SJSA1 (cell line): ENCODE measurements around the gene ARHGAP31. TPM values are rescaled to one million over a fixed set of nuclear protein-coding genes. Genes with fewer than 3 reads are reported as not detected.
"Not testable (repeated sequence)": the region's sequence is repeated elsewhere in the genome, so short reads cannot be mapped to it uniquely, and the experiment has no call there.

ENCODE experiments used
- DNase-seq, 2 experiments: peaks; one replicate each; pipeline ENCODE4 v3.0.0-alpha.2; 2015 to 2020; ENCODE audit warnings: low spot score in 2 of 2, low read depth in 1 of 2
- H3K27ac ChIP-seq: fragments of 250-450 bp; sonication (Bioruptor Pico); 2 replicates; pipeline ENCODE4 v1.5.1; 2020; ENCODE audit warnings: mild to moderate bottlenecking, moderate library complexity
- H3K27me3 ChIP-seq: fragments of 250-450 bp; sonication (Bioruptor Pico); replicated peaks from 2 replicates; pipeline ENCODE4 v1.5.1; 2020; ENCODE audit warnings: mild to moderate bottlenecking, moderate library complexity
- H3K36me3 ChIP-seq: fragments of 250-450 bp; sonication (Bioruptor Pico); 2 replicates; pipeline ENCODE4 v1.5.1; 2020; ENCODE audit warnings: mild to moderate bottlenecking
- H3K4me1 ChIP-seq: fragments of 250-450 bp; sonication (Bioruptor Pico); replicated peaks from 2 replicates; pipeline ENCODE4 v1.6.1; 2021; ENCODE audit warnings: mild to moderate bottlenecking
- H3K4me3 ChIP-seq: fragments of 250-450 bp; sonication (Bioruptor Pico); 2 replicates; pipeline ENCODE4 v1.5.1; 2020; ENCODE audit warnings: mild to moderate bottlenecking
- H3K9me3 ChIP-seq: fragments of 250-450 bp; sonication (Bioruptor Pico); replicated peaks from 2 replicates; pipeline ENCODE4 v1.5.1; 2020; ENCODE audit warnings: mild to moderate bottlenecking
- total RNA-seq: library from RNA; depleted of rRNA; stranded (reverse); fragments of >200 nt; shearing (Covaris generic); gene quantifications from 2 replicates; pipeline ENCODE4 v1.2.3, GENCODE V29; 2014; rRNA removed

ARHGAP31 gene
- 8.8 and 13.7 TPM in 2 replicates for total RNA-seq

GRCh38 chr3:119293871-119294695 is at the start of gene ARHGAP31:
TSS of gene ARHGAP31 (plus strand) at chr3:119294383. CDS start at chr3:119294905, 522 bp downstream.
- no peaks in the 10 kb centered on the region for H3K9me3 ChIP-seq
- peak; percentile 72 to 77 for DNase-seq
- no peaks in the 10 kb centered on the region for H3K27me3 ChIP-seq
- peaks cover 36% of the 10 kb centered on the region for H3K4me1 ChIP-seq
- peak within 1 kb of the TSS; percentile 75 for H3K27ac ChIP-seq
- H3K36me3 ChIP-seq = peaks cover 30% of the 10 kb centered on the region
- peak within 1 kb of the TSS; percentile 55 for H3K4me3 ChIP-seq

GRCh38 chr3:119245778-119246177 is 48.4 kb upstream of the ARHGAP31 start:
- H3K4me1 ChIP-seq = peaks cover 9% of the 10 kb centered on the region
- H3K27me3 ChIP-seq = no peaks in the 10 kb centered on the region
- no peaks in the 10 kb centered on the region for H3K36me3 ChIP-seq
- no peak overlapping the region for H3K27ac ChIP-seq
- DNase-seq = no peak
- no peaks in the 10 kb centered on the region for H3K9me3 ChIP-seq
- no peak overlapping the region for H3K4me3 ChIP-seq

- Histone ChIP-seq H3K4me1 (peaks cover 6% of the 10 kb centered on the region), H3K27me3 (no peaks in the 10 kb centered on the region), H3K9me3 (no peaks in the 10 kb centered on the region; the same call in 1 of the 2 replicates), H3K36me3 (no peaks in the 10 kb centered on the region), H3K27ac (no peak overlapping the region), H3K4me3 (no peak overlapping the region)
- DNase-seq = no peak
These were observed 39.0 kb upstream of the ARHGAP31 start for GRCh38 chr3:119255214-119255613.

- no peak for DNase-seq
- H3K4me3 ChIP-seq = no peak overlapping the region
- H3K27me3 ChIP-seq = no peaks in the 10 kb centered on the region
- H3K36me3 ChIP-seq = no peaks in the 10 kb centered on the region
- H3K9me3 ChIP-seq = no peaks in the 10 kb centered on the region; the same call in 1 of the 2 replicates
- H3K4me1 ChIP-seq = peaks cover 6% of the 10 kb centered on the region
- no peak overlapping the region for H3K27ac ChIP-seq
These were observed 37.1 kb upstream of the ARHGAP31 start for GRCh38 chr3:119257111-119257510.

GRCh38 chr3:119257654-119258410 is 36.4 kb upstream of the ARHGAP31 start:
- Histone ChIP-seq H3K4me1 (peaks cover 6% of the 10 kb centered on the region), H3K9me3 (no peaks in the 10 kb centered on the region; the same call in 1 of the 2 replicates), H3K36me3 (no peaks in the 10 kb centered on the region), H3K27me3 (no peaks in the 10 kb centered on the region), H3K4me3 (no peak overlapping the region), H3K27ac (no peak overlapping the region)
- DNase-seq = no peak

GRCh38 chr3:119258915-119259314 is 35.3 kb upstream of the ARHGAP31 start:
- no peak for DNase-seq

GRCh38 chr3:119259821-119260220 is 34.4 kb upstream of the ARHGAP31 start:
- H3K4me3 ChIP-seq = no peak overlapping the region
- H3K27ac ChIP-seq = no peak overlapping the region
- H3K27me3 ChIP-seq = no peaks in the 10 kb centered on the region
- no peak for DNase-seq
- H3K9me3 ChIP-seq = no peaks in the 10 kb centered on the region; the same call in 1 of the 2 replicates
- H3K4me1 ChIP-seq = peaks cover 6% of the 10 kb centered on the region
- H3K36me3 ChIP-seq = no peaks in the 10 kb centered on the region

More at GRCh38 chr3:119258915-119259314, 35.3 kb upstream of the ARHGAP31 start:
- Histone ChIP-seq H3K4me1 (peaks cover 6% of the 10 kb centered on the region), H3K4me3 (no peak overlapping the region), H3K36me3 (no peaks in the 10 kb centered on the region), H3K27ac (no peak overlapping the region), H3K9me3 (no peaks in the 10 kb centered on the region; the same call in 1 of the 2 replicates), H3K27me3 (no peaks in the 10 kb centered on the region)

GRCh38 chr3:119261055-119261454 is 33.1 kb upstream of the ARHGAP31 start:
- H3K4me1 ChIP-seq = peaks cover 6% of the 10 kb centered on the region
- H3K36me3 ChIP-seq = no peaks in the 10 kb centered on the region
- no peak overlapping the region for H3K4me3 ChIP-seq
- DNase-seq = no peak
- H3K9me3 ChIP-seq = no peaks in the 10 kb centered on the region; the same call in 1 of the 2 replicates
- H3K27ac ChIP-seq = no peak overlapping the region
- no peaks in the 10 kb centered on the region for H3K27me3 ChIP-seq

- DNase-seq, H3K4me3 ChIP-seq, H3K4me1 ChIP-seq, H3K27me3 ChIP-seq, H3K9me3 ChIP-seq, H3K36me3 ChIP-seq, H3K27ac ChIP-seq: not testable (repeated sequence)
These were observed 24.0 kb upstream of the ARHGAP31 start for GRCh38 chr3:119270212-119270611.

- Histone ChIP-seq H3K9me3 (no peaks in the 10 kb centered on the region), H3K4me3 (no peak overlapping the region), H3K36me3 (no peaks in the 10 kb centered on the region), H3K27me3 (no peaks in the 10 kb centered on the region), H3K4me1 (peaks cover 9% of the 10 kb centered on the region), H3K27ac (no peak overlapping the region)
- no peak for DNase-seq
These were observed 17.5 kb upstream of the ARHGAP31 start for GRCh38 chr3:119276680-119277079.

- DNase-seq = peak in 1 of 2 experiments; percentile 39
- H3K4me3 ChIP-seq = no peak overlapping the region
- peak overlapping the region; percentile 46; the same call in 1 of the 2 replicates for H3K27ac ChIP-seq
- no peaks in the 10 kb centered on the region; the same call in 1 of the 2 replicates for H3K9me3 ChIP-seq
- H3K36me3 ChIP-seq = no peaks in the 10 kb centered on the region
- H3K27me3 ChIP-seq = no peaks in the 10 kb centered on the region
- H3K4me1 ChIP-seq = peaks cover 9% of the 10 kb centered on the region
These were observed 15.1 kb upstream of the ARHGAP31 start for GRCh38 chr3:119279101-119279554.

- no peak for DNase-seq
- Histone ChIP-seq H3K27me3 (no peaks in the 10 kb centered on the region), H3K9me3 (no peaks in the 10 kb centered on the region; the same call in 1 of the 2 replicates), H3K27ac (peak overlapping the region; percentile 46; the same call in 1 of the 2 replicates), H3K4me3 (no peak overlapping the region), H3K4me1 (peaks cover 9% of the 10 kb centered on the region), H3K36me3 (no peaks in the 10 kb centered on the region)
These were observed 14.5 kb upstream of the ARHGAP31 start for GRCh38 chr3:119279584-119280243.

- no peak for DNase-seq
- Histone ChIP-seq H3K27ac (no peak overlapping the region), H3K9me3 (0 out of 2 replicates have a peak, but pooled peaks cover 7% of the 10 kb centered on the region), H3K4me1 (peaks cover 8% of the 10 kb centered on the region), H3K27me3 (no peaks in the 10 kb centered on the region), H3K36me3 (no peaks in the 10 kb centered on the region), H3K4me3 (no peak overlapping the region)
These were observed 5.3 kb upstream of the ARHGAP31 start for GRCh38 chr3:119288669-119289403.
